SK-N-SH (cell line): ENCODE data around the gene GNAZ. TPM values are rescaled to one million over a fixed set of nuclear protein-coding genes. Genes with fewer than 3 reads are reported as not detected.

Experiments
- CTCF ChIA-PET: fragments of 300-600, 350-600 bp; formaldehyde crosslinking; extraction: SDS; loops from one replicate; lab custom pipeline; 2021; lab: Yijun Ruan, JAX
- POLR2A ChIA-PET: fragments of 350-600 bp; sonication (Branson Sonifier 250); formaldehyde crosslinking; extraction: SDS; loops from one replicate; lab custom pipeline; 2020; ENCODE audit warnings: antibody characterized with exemption, inconsistent platforms; lab: Yijun Ruan, JAX
- DNase-seq: peaks from one replicate; pipeline ENCODE4 v3.0.0; 2012
- H2AFZ ChIP-seq: fragments of 200-600 bp; sonication (generic); 2 replicates; pipeline ENCODE4 v1.8.1; 2016; ENCODE audit warnings: antibody characterized with exemption, mild to moderate bottlenecking, low read depth
- H3F3A ChIP-seq: fragments of 200-600 bp; sonication (generic); replicated peaks from 2 replicates; pipeline ENCODE3; 2016; ENCODE audit warnings: antibody characterized with exemption, mild to moderate bottlenecking; ENCODE audit not compliant: insufficient read depth
- H3K27ac ChIP-seq, 2 experiments: fragments of 200-500 bp in 1 of 2; fragments of 200-600 bp in 1 of 2; sonication (Bioruptor generic) in 1 of 2; sonication (generic), shearing (Covaris generic) in 1 of 2; 2 replicates each; pipeline versions ENCODE4 v1.5.1 to v1.6.1; 2014 to 2016; ENCODE audit warnings: low read depth in 2 of 2, inconsistent platforms in 1 of 2, low read length in 1 of 2, mild to moderate bottlenecking in 1 of 2, mixed read lengths in 1 of 2
- H3K27me3 ChIP-seq: fragments of 200-600 bp; sonication (generic), shearing (Covaris generic); 2 replicates; pipeline ENCODE4 v1.6.1; 2016; ENCODE audit warnings: mixed run types; ENCODE audit not compliant: insufficient read depth
- H3K36me3 ChIP-seq, 2 experiments: fragments of 200-500 bp in 1 of 2; fragments of 200-600 bp in 1 of 2; sonication (Bioruptor generic) in 1 of 2; sonication (generic) in 1 of 2; replicated peaks in 1 of 2; 2 replicates each; pipeline versions ENCODE3 to v1.5.1; 2014 to 2016; ENCODE audit warnings: low read length in 1 of 2, mild to moderate bottlenecking in 1 of 2; ENCODE audit not compliant: insufficient read depth in 2 of 2, control insufficient read depth in 1 of 2
- H3K4me1 ChIP-seq, 2 experiments: fragments of 200-500 bp in 1 of 2; fragments of 200-600 bp in 1 of 2; sonication (Bioruptor generic) in 1 of 2; sonication (generic), shearing (Covaris generic) in 1 of 2; 2 replicates each; pipeline versions ENCODE4 v1.5.1 to v1.6.1; 2014 to 2016; ENCODE audit warnings: low read depth in 1 of 2, low read length in 1 of 2, mixed run types in 1 of 2; ENCODE audit not compliant: insufficient read depth in 2 of 2, control insufficient read depth in 1 of 2
- H3K4me2 ChIP-seq: fragments of 200-600 bp; sonication (generic), shearing (Covaris generic); 2 replicates; pipeline ENCODE4 v1.6.1; 2017; ENCODE audit warnings: mixed run types
- H3K4me3 ChIP-seq, 2 experiments: fragments of 200-500 bp in 1 of 2; fragments of 200-600 bp in 1 of 2; sonication (Bioruptor generic) in 1 of 2; sonication (generic), shearing (Covaris generic) in 1 of 2; 2 replicates each; pipeline versions ENCODE4 v1.5.1 to v1.8.1; 2014 to 2016; ENCODE audit warnings: low read depth in 2 of 2, inconsistent platforms in 1 of 2, low read length in 1 of 2, mild to moderate bottlenecking in 1 of 2, mixed read lengths in 1 of 2, moderate library complexity in 1 of 2
- H3K79me2 ChIP-seq: fragments of 200-600 bp; sonication (generic); 2 replicates; pipeline ENCODE4 v1.8.1; 2017; ENCODE audit warnings: mild to moderate bottlenecking; ENCODE audit not compliant: insufficient read depth
- H3K9ac ChIP-seq: fragments of 200-600 bp; sonication (generic); 2 replicates; pipeline ENCODE4 v1.6.1; 2017; ENCODE audit warnings: mixed run types
- H3K9me2 ChIP-seq: fragments of 200-600 bp; sonication (generic); 2 replicates; pipeline ENCODE4 v1.6.1; 2017; ENCODE audit warnings: mixed run types
- H3K9me3 ChIP-seq: fragments of 200-600 bp; sonication (generic); 2 replicates; pipeline ENCODE4 v1.6.1; 2017; ENCODE audit warnings: mixed run types, mild to moderate bottlenecking, moderate library complexity
- H4K20me1 ChIP-seq: fragments of 200-600 bp; sonication (generic); 2 replicates; pipeline ENCODE4 v1.6.1; 2017; ENCODE audit warnings: mild to moderate bottlenecking, mixed run types; ENCODE audit not compliant: insufficient read depth
- CHD2 ChIP-seq: fragments of 150-350 bp; IDR thresholded peaks from 2 replicates; pipeline ENCODE4 v1.6.1; 2018; ENCODE audit warnings: low read length; ENCODE audit not compliant: partially characterized antibody
- EP300 ChIP-seq, 2 experiments: IDR thresholded peaks; 2 replicates each; pipeline versions ENCODE4 v1.4.0 to v1.6.1; 2012; ENCODE audit warnings: borderline replicate concordance in 1 of 2, low read depth in 1 of 2, low read length in 1 of 2
- EZH2phosphoT487 ChIP-seq: fragments of 200-600 bp; sonication (generic); IDR thresholded peaks from 2 replicates; pipeline ENCODE4 v1.6.1; 2017; ENCODE audit warnings: low read depth, mixed run types, mild to moderate bottlenecking, antibody characterized with exemption, moderate library complexity, borderline replicate concordance
- GATA2 ChIP-seq: sonication (generic); formaldehyde crosslinking; IDR thresholded peaks from 2 replicates; pipeline ENCODE4 v1.5.0; 2020; ENCODE audit warnings: mild to moderate bottlenecking, missing genetic modification reagents
- MAX ChIP-seq: IDR thresholded peaks from 2 replicates; pipeline ENCODE4 v1.4.0; 2012; ENCODE audit warnings: low read depth
- MXI1 ChIP-seq: IDR thresholded peaks from 2 replicates; pipeline ENCODE4 v1.6.1; 2012; ENCODE audit warnings: mild to moderate bottlenecking, low read depth, low read length, improper control_type of control experiment
- NRF1 ChIP-seq: IDR thresholded peaks from 2 replicates; pipeline ENCODE4 v1.6.1; 2012; ENCODE audit warnings: low read depth, mild to moderate bottlenecking, low read length
- PBX3 ChIP-seq: IDR thresholded peaks from 2 replicates; pipeline ENCODE4; 2012
- REST ChIP-seq: IDR thresholded peaks from 2 replicates; pipeline ENCODE4 v1.6.1; 2012; ENCODE audit warnings: mild to moderate bottlenecking, low read depth, low read length, moderate library complexity
- SIN3A ChIP-seq: IDR thresholded peaks from 2 replicates; pipeline ENCODE4 v1.6.1; 2012; ENCODE audit warnings: low read depth, mild to moderate bottlenecking, low read length, moderate library complexity, borderline replicate concordance
- TCF12 ChIP-seq: IDR thresholded peaks from 2 replicates; pipeline ENCODE4 v1.4.0; 2012
- USF1 ChIP-seq: IDR thresholded peaks from 2 replicates; pipeline ENCODE4 v1.4.0; 2012; ENCODE audit warnings: low read depth, borderline replicate concordance
- YY1 ChIP-seq: IDR thresholded peaks from 2 replicates; pipeline ENCODE4 v1.4.0; 2012; ENCODE audit warnings: low read depth, mild to moderate bottlenecking
- ZBTB33 ChIP-seq: IDR thresholded peaks from 2 replicates; pipeline ENCODE4 v1.4.0; 2012; ENCODE audit warnings: low read depth, borderline replicate concordance
- WGBS: methylation state at CpG from one replicate; pipeline ENCODE4 v1.1.6; 2017; ENCODE audit warnings: low lambda C conversion rate; 5-methylcytosine and 5-hydroxymethylcytosine counted together
- polyA plus RNA-seq, 3 experiments: library from polyadenylated mRNA; depleted of rRNA; stranded (reverse); fragments of >200 nt; gene quantifications; 2 replicates each; pipeline ENCODE4 v1.2.3, GENCODE V29; 2012

Gene GNAZ
- polyA plus RNA-seq, 1 of the 3 experiments (the other 2 are of a cell fraction): 6.5 TPM

GRCh38 chr22:23154461-23154860, 84.1 kb downstream of the GNAZ start:
- Histone ChIP-seq H3K9me2 (no peaks in the 10 kb centered on the region), H3F3A (no peaks in the 10 kb centered on the region), H3K36me3 (peaks cover 0 to 11% of the 10 kb centered on the region in 2 experiments), H3K27me3 (no peaks in the 10 kb centered on the region), H3K9ac (no peak overlapping the region), H3K4me2 (no peak overlapping the region), H3K9me3 (no peaks in the 10 kb centered on the region), H4K20me1 (no peaks in the 10 kb centered on the region), H3K27ac (no peak overlapping the region), H2AFZ (no peak overlapping the region)
- no peak for DNase-seq
- WGBS: 88% methylated on average over 5 of the region's 5 CpGs
- CTCF ChIA-PET: interaction anchor here (1.6 to 2.8 kb wide), 3 partner anchors 127 to 195 kb away, joined by 3 to 9 read pairs (median 5); no protein-coding TSS in a partner anchor
- TF ChIP-seq REST: no peak
- TF ChIP-seq MAX: no peak
- TF ChIP-seq PBX3: no peak
- no peak for TF ChIP-seq USF1
- no peak for TF ChIP-seq YY1
- no peak for TF ChIP-seq MXI1
- no peak for TF ChIP-seq ZBTB33
- TF ChIP-seq EZH2phosphoT487: no peak
- TF ChIP-seq GATA2 (CRISPR knock-in tag): no peak
- no peak for TF ChIP-seq TCF12
- no peak for TF ChIP-seq NRF1
- no peak for TF ChIP-seq EP300 (IDR thresholded peaks at IDR 0.05; ENCODE audit: borderline replicate concordance in 1 of 2, low read depth in 1 of 2, low read length in 1 of 2)
- TF ChIP-seq SIN3A: no peak
- no peak for TF ChIP-seq CHD2
- TF ChIP-seq, all 33 proteins: peak for 0
- Histone ChIP-seq H3K4me1 (no peaks in the 10 kb centered on the region; a peak in 1 of 4 replicates), H3K79me2 (no peaks in the 10 kb centered on the region), H3K4me3 (no peak overlapping the region)
- POLR2A ChIA-PET: interaction anchor here (1.5 kb wide), 1 partner anchor 9 kb away, joined by 3 read pairs; the partner anchor contains the start of gene RAB36
